HUES6 (cell line): ENCODE results near the gene ATG5.
"Not testable (repeated sequence)": the region's sequence is repeated elsewhere in the genome, so short reads cannot be mapped to it uniquely, and the experiment has no call there.

Experiments used
- H3K27ac ChIP-seq: 2 replicates; pipeline ENCODE4 v1.7.0; 2013; ENCODE audit warnings: low read depth, mild to moderate bottlenecking, low read length, inconsistent platforms
- H3K27me3 ChIP-seq: 2 replicates; pipeline ENCODE4 v1.6.1; 2013; ENCODE audit warnings: low read length; ENCODE audit not compliant: control insufficient read depth, insufficient read depth
- H3K36me3 ChIP-seq: 2 replicates; pipeline ENCODE4 v1.6.1; 2013; ENCODE audit warnings: low read length; ENCODE audit not compliant: control insufficient read depth, insufficient read depth
- H3K4me1 ChIP-seq: 2 replicates; pipeline ENCODE4 v1.6.1; 2013; ENCODE audit warnings: low read length; ENCODE audit not compliant: control insufficient read depth, insufficient read depth
- H3K4me3 ChIP-seq: 2 replicates; pipeline ENCODE4 v1.5.1; 2013; ENCODE audit warnings: low read depth, low read length
- H3K9ac ChIP-seq: one replicate; pipeline ENCODE4 v1.6.1; 2013; ENCODE audit warnings: mild to moderate bottlenecking, low read length
- H3K9me3 ChIP-seq: 2 replicates; pipeline ENCODE4 v1.6.1; 2013; ENCODE audit warnings: low read depth, low read length; ENCODE audit not compliant: control insufficient read depth, insufficient read depth

The ATG5 gene

DNA sequence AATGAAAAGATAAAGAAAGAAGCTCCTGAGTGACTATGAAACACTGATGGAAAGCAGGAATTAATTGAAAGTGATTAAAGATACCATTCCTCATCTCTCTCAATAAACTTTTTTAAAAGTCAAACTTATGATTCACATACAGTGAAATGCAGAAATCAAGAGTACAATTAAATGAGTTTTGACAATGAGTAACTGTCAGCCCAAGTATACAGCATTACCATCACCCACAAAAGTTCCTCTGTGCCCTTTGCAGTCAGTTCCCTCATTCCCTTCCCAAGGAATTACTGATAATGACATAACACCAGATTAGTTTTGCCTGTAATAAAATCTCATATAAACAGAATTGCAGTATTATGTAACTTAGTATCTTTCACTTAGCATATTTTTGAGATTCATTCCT is 44.5 kb downstream of the ATG5 start:
- no peaks in the 10 kb centered on the region for H3K9me3 ChIP-seq
- H3K4me1 ChIP-seq: no peaks in the 10 kb centered on the region
- H3K9ac ChIP-seq: no peak overlapping the region
- H3K4me3 ChIP-seq: no peak overlapping the region
- H3K27ac ChIP-seq: no peak overlapping the region
- H3K27me3 ChIP-seq: no peaks in the 10 kb centered on the region
- H3K36me3 ChIP-seq: peaks cover 17% of the 10 kb centered on the region

DNA sequence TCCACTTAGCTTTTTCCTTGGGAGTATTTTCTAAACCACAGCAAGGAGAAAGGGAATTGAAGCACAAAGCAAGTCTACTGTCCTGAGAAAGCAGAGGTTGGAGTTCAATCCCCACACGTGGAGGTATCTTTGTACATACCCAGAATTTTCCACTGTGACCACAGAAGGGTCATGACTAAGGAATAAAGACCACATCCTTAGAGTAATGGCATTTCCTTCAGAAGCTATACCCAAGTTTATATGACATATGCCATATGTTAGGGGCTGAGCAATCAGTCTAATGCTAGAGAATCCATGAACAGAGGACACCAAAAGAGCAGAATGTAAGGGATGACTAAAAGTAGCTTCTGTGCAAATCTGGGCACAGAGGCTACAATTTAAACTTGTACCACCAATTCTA is 46.4 kb downstream of the ATG5 start:
- no peak overlapping the region for H3K9ac ChIP-seq
- H3K4me1 ChIP-seq: no peaks in the 10 kb centered on the region
- H3K27me3 ChIP-seq: no peaks in the 10 kb centered on the region
- H3K4me3 ChIP-seq: no peak overlapping the region
- peaks cover 17% of the 10 kb centered on the region for H3K36me3 ChIP-seq
- H3K27ac ChIP-seq: no peak overlapping the region
- no peaks in the 10 kb centered on the region for H3K9me3 ChIP-seq

DNA sequence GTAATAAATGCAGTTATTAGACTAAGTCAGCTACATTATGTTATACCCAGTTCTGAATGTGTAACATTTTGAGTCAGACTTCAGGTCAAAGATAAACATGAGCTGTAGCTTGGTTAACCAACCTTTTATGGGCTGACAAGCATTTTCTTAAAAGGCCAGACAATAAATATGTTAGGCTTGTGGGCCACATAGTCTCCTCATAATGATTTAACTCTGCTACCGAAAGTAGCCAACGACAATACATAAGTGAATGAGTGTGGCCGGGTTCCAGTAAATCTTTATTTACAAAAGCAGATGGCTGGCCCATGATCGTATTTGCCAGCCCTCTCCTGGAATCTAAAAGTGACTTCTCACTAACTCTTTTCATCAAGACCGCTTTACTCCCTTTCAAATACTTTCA is 49.9 kb downstream of the ATG5 start:
- no peaks in the 10 kb centered on the region for H3K27me3 ChIP-seq
- H3K4me1 ChIP-seq: no peaks in the 10 kb centered on the region
- H3K4me3 ChIP-seq: no peak overlapping the region
- no peaks in the 10 kb centered on the region for H3K9me3 ChIP-seq
- no peak overlapping the region for H3K9ac ChIP-seq
- no peak overlapping the region for H3K27ac ChIP-seq
- peaks cover 17% of the 10 kb centered on the region for H3K36me3 ChIP-seq

DNA sequence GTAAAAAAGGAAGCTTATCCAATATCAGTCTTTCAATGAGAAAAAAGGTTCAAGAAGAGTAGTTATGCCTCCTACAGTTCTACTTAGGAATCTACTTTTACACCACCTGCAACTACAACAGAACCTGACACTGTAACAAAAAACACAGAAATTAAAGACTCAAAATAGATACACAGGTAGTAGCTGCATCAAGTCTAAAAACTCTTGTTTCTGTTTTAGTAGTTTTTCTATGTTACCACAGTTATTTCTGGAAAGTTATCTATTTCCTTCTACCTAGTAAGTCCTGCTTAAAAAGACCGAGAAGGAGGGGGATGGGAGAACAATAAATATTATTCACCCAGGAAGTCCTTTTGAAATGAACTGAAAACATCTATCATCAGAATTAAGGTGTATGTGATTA is 52.5 kb downstream of the ATG5 start:
- Histone ChIP-seq H3K9me3 (no peaks in the 10 kb centered on the region; the same call in 1 of the 2 replicates), H3K27me3 (no peaks in the 10 kb centered on the region), H3K4me1 (no peaks in the 10 kb centered on the region), H3K36me3 (peaks cover 3% of the 10 kb centered on the region), H3K4me3 (no peak overlapping the region), H3K27ac (peak overlapping the region; percentile 26; the same call in 1 of the 2 replicates), H3K9ac (no peak overlapping the region)

DNA sequence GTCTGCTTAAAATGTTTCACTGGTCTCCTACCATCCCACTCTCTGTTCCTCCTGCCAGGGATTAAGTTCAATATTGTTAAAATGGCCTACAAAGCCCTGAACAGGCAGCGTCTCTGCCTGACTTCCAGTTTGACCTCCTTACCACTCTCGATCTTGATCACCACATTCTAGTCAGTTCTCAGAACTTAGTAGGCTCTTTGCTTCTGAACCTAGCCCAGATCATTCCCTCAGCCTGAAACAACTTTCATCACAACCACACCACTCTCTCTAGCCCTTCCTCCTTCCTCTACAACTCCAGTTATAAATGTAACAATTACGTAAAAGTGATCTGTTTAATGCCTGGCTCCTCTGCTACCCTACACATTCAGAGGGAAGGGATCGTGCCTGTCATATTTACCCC is 53.3 kb downstream of the ATG5 start:
- Histone ChIP-seq H3K4me3 (no peak overlapping the region), H3K27me3 (no peaks in the 10 kb centered on the region), H3K4me1 (no peaks in the 10 kb centered on the region), H3K27ac (no peak overlapping the region), H3K9me3 (no peaks in the 10 kb centered on the region; the same call in 1 of the 2 replicates), H3K9ac (no peak overlapping the region), H3K36me3 (no peaks in the 10 kb centered on the region)

DNA sequence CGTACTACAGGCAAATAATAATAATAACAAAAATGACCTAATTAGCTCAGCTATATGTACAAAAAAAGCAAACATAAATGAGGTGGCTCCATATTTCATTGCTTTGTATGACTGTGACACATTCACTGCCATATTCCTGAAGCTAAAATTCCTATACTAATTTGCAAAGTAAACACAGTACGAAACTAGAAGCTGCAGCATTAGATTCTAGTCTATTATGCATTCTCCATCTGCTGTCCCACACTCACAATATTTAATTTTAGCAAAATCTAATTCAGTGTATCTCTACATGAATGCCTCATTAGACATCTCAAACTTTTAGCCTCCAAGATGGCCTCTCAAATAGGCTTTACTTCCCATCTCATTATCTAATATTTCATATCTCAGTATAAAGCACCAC is 55.1 kb downstream of the ATG5 start:
- Histone ChIP-seq H3K9me3 (peaks cover 6% of the 10 kb centered on the region), H3K4me3 (no peak overlapping the region), H3K9ac (no peak overlapping the region), H3K36me3 (no peaks in the 10 kb centered on the region), H3K27me3 (no peaks in the 10 kb centered on the region), H3K4me1 (no peaks in the 10 kb centered on the region), H3K27ac (no peak overlapping the region)

DNA sequence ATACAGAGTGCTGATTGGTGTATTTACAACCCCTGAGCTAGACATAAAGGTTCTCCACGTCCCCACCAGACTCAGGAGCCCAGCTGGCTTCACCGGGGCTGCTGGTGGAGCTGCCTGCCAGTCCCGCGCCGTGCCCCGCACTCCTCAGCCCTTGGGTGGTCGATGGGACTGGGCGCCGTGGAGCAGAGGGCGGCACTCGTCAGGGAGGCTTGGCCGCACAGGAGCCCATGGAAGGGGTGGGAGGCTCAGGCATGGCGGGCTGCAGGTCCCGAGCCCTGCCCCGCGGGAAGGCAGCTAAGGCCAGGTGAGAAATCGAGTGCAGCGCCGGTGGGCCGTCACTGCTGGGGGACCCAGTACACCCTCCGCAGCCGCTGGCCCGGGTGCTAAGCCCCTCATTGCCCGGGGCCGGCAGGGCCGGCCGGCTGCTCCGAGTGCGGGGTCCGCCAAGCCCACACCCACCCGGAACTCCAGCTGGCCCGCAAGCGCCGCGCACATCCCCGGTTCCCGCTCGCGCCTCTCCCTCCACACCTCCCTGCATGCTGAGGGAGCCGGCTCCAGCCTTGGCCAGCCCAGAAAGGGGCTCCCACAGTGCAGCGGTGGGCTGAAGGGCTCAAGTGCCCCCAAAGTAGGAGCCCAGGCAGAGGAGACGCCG is 56.2 kb downstream of the ATG5 start:
- H3K36me3 ChIP-seq, H3K4me1 ChIP-seq, H3K27me3 ChIP-seq, H3K9ac ChIP-seq, H3K27ac ChIP-seq, H3K4me3 ChIP-seq, H3K9me3 ChIP-seq: not testable (repeated sequence)

DNA sequence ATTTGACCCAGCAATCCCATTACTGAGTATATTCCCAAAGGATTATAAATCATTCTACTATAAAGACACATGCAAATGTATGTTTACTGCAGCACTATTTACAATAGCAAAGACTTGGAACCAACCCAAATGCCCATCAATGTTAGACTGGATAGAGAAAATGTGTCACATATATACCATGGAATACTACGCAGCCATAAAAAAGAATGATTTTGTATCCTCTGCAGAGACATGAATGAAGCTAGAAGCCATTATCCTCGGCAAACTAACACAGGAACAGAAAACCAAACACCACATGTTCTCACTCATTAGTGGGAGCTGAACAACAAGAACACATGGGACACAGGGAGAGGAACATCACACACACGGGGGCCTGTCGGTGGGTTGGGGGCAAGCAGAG is 57.1 kb downstream of the ATG5 start:
- not testable (repeated sequence) for H3K4me3 ChIP-seq, H3K9me3 ChIP-seq, H3K4me1 ChIP-seq, H3K27me3 ChIP-seq, H3K27ac ChIP-seq, H3K36me3 ChIP-seq, H3K9ac ChIP-seq

DNA sequence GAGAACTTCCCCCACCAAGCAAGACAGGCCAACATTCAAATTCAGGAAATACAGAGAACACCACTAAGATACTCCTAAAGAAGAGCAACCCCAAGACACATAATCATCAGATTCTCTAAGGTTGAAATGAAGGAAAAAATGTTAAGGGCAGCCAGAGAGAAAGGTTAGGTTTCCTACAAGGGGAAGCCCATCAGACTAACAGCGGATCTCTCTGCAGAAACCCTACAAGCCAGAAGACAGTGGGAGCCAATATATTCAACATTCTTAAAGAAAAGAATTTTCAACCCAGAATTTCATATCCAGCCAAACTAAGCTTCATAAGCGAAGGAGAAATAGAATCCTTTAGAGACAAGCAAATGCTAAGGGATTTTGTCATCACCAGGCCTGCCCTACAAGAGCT is 61.1 kb downstream of the ATG5 start:
- H3K27me3 ChIP-seq, H3K27ac ChIP-seq, H3K4me1 ChIP-seq, H3K36me3 ChIP-seq, H3K4me3 ChIP-seq, H3K9ac ChIP-seq, H3K9me3 ChIP-seq: not testable (repeated sequence)

DNA sequence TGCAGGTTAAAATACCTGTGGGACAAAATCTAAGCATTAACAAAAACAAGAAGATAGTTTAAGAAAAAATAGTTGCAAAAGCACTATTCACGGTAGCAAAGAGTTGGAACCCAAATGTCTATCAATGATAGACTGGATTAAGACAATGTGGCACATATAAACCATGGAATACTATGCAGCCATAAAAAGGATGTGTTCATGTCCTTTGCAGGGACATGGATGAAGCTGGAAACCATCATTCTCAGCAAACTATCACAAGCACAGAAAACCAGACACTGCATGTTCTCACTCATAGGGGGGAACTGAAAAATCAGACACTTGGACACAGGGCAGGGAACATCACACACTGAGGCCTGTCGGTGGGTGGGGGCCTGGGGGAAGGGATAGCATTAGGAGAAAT is 65.8 kb downstream of the ATG5 start:
- H3K36me3 ChIP-seq: not testable (repeated sequence)

DNA sequence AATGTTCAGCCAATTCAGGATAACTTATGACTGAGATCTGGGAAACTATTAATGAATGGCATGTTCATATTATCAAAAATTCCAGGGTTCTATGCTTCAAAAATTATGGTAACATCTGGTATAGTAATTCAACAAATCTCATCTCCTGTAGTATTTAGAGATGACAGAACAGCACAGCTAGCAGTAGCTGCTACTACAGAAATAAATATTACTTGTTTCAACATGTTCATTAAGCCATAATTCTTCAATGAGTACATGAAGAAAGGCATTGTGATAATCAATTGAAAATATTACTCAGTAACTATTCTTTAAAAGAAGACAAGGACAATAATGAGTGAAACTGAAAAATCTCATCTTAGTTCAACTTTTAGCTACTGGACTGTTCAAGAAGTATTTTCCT is 66.8 kb downstream of the ATG5 start:
- Histone ChIP-seq H3K36me3 (peaks cover 7% of the 10 kb centered on the region; the same call in 1 of the 2 replicates), H3K4me1 (no peaks in the 10 kb centered on the region), H3K9ac (no peak overlapping the region), H3K27ac (no peak overlapping the region), H3K9me3 (no peaks in the 10 kb centered on the region), H3K4me3 (no peak overlapping the region), H3K27me3 (no peaks in the 10 kb centered on the region)

More for the DNA sequence above, 65.8 kb downstream of the ATG5 start:
- not testable (repeated sequence) for H3K4me3 ChIP-seq, H3K4me1 ChIP-seq, H3K9me3 ChIP-seq, H3K27me3 ChIP-seq, H3K9ac ChIP-seq, H3K27ac ChIP-seq

DNA sequence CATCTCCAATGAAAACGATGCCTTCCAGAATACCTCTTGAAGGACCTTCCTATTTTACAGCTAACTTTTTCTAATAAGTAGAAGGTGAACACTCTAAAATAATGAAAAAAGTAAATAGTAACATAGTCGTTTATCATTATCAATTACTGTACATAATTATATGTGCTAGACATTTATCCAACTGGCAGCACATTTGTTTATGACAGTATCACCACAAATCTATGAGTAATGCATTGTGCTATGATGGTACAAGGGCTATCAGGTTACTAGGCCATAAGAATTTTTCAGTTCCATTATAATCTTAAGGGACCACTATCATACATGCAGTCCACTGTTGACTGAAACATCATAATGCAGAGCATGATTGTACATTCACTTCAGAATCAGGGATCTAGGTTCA is 68.4 kb downstream of the ATG5 start:
- H3K9me3 ChIP-seq: no peaks in the 10 kb centered on the region
- H3K4me1 ChIP-seq: no peaks in the 10 kb centered on the region
- H3K27me3 ChIP-seq: no peaks in the 10 kb centered on the region
- no peaks in the 10 kb centered on the region for H3K36me3 ChIP-seq
- H3K9ac ChIP-seq: no peak overlapping the region
- no peak overlapping the region for H3K4me3 ChIP-seq
- no peak overlapping the region for H3K27ac ChIP-seq
